ENCODE data around the gene EXOC6B.

DNA sequence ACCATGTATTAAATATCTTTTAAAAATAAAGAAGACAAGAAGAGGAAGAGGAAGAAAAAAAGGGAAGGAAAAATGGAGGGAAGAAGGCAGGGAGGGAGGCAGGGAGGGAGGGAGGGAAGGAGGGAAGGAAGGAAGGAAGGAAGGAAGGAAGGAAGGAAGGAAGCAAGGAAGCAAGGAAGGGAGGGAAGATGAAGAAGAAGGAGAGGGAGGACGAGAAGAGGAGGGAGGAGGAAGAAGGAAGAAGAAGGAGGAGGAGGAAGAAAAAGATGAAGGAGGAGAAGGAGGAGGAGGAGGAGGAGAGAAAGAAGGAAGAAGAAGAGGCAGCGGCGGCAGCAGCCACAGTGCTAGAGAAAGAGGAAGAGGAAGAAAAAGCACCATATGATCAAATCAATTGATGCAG is 189.6 kb downstream of the EXOC6B start:
- TF ChIP-seq, protein P1, sequence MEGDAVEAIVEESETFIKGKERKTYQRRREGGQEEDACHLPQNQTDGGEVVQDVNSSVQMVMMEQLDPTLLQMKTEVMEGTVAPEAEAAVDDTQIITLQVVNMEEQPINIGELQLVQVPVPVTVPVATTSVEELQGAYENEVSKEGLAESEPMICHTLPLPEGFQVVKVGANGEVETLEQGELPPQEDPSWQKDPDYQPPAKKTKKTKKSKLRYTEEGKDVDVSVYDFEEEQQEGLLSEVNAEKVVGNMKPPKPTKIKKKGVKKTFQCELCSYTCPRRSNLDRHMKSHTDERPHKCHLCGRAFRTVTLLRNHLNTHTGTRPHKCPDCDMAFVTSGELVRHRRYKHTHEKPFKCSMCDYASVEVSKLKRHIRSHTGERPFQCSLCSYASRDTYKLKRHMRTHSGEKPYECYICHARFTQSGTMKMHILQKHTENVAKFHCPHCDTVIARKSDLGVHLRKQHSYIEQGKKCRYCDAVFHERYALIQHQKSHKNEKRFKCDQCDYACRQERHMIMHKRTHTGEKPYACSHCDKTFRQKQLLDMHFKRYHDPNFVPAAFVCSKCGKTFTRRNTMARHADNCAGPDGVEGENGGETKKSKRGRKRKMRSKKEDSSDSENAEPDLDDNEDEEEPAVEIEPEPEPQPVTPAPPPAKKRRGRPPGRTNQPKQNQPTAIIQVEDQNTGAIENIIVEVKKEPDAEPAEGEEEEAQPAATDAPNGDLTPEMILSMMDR (conservative IDR thresholded peaks at IDR 0.05): no peak
- no peak for TF ChIP-seq EZH2 (IDR thresholded peaks at IDR 0.05; ENCODE audit: low read depth)
